Stimulated activated CD4-positive, alpha-beta T cell treated with anti-CD3 and anti-CD28 coated beads, Interleukin-12 subunit alpha, Interleukin-12 subunit beta, amount 100 ng/mL, for 48 hours (primary cell): ENCODE results near the gene MINDY3.
"Not testable (repeated sequence)": the region's sequence is repeated elsewhere in the genome, so short reads cannot be mapped to it uniquely, and the experiment has no call there.

ENCODE experiments used
- DNase-seq, 3 donors: peaks; one replicate each; pipeline ENCODE4 v3.0.0-alpha.2; 2020; ENCODE audit warnings: low read depth in 2 of 3, low spot score in 1 of 3

MINDY3 gene

GRCh38 chr10:15781381-15781960 is 78.8 kb downstream of the MINDY3 start:
- no peak for DNase-seq

GRCh38 chr10:15780353-15781135 is 79.8 kb downstream of the MINDY3 start:
- no peak for DNase-seq

GRCh38 chr10:15775513-15775912 is 84.8 kb downstream of the MINDY3 start:
- no peak for DNase-seq

GRCh38 chr10:15774534-15774933 is 85.8 kb downstream of the MINDY3 start:
- DNase-seq: not testable (repeated sequence)

- DNase-seq: no peak
Measured at GRCh38 chr10:15764892-15765454, 95.3 kb downstream of the MINDY3 start.

- no peak for DNase-seq
Measured at GRCh38 chr10:15763006-15763405, 97.3 kb downstream of the MINDY3 start.

- not testable (repeated sequence) for DNase-seq
Measured at GRCh38 chr10:15762239-15762638, 98.1 kb downstream of the MINDY3 start.

GRCh38 chr10:15761224-15761623 is 99.1 kb downstream of the MINDY3 start:
- not testable (repeated sequence) for DNase-seq

GRCh38 chr10:15760681-15761080 is 99.6 kb downstream of the MINDY3 start:
- DNase-seq: no peak

- DNase-seq: no peak
Measured at GRCh38 chr10:15759265-15759664, 101.0 kb downstream of the MINDY3 start.

GRCh38 chr10:15758618-15759017 is 101.7 kb downstream of the MINDY3 start:
- DNase-seq: no peak

- DNase-seq: no peak
Measured at GRCh38 chr10:15754937-15755336, 105.4 kb downstream of the MINDY3 start.

GRCh38 chr10:15751046-15751445 is 109.3 kb downstream of the MINDY3 start:
- DNase-seq: no peak

- DNase-seq: no peak
Measured at GRCh38 chr10:15748126-15748525, 112.2 kb downstream of the MINDY3 start.

- no peak for DNase-seq
Measured at GRCh38 chr10:15747632-15748031, 112.7 kb downstream of the MINDY3 start.

- no peak for DNase-seq
Measured at GRCh38 chr10:15745751-15746150, 114.6 kb downstream of the MINDY3 start.

- DNase-seq: peak; percentile 21 to 40 (median 25)
Measured at GRCh38 chr10:15744217-15744865, 116.0 kb downstream of the MINDY3 start.

- DNase-seq: no peak
Measured at GRCh38 chr10:15743443-15743842, 116.9 kb downstream of the MINDY3 start.

GRCh38 chr10:15742836-15743235 is 117.5 kb downstream of the MINDY3 start:
- no peak for DNase-seq

- DNase-seq: no peak
Measured at GRCh38 chr10:15742102-15742501, 118.2 kb downstream of the MINDY3 start.

GRCh38 chr10:15741581-15741980 is 118.7 kb downstream of the MINDY3 start:
- DNase-seq: no peak

- DNase-seq: no peak
Measured at GRCh38 chr10:15740261-15740660, 120.0 kb downstream of the MINDY3 start.
